NB4 (cell line): ENCODE measurements around the gene GON4L.
"Not testable (repeated sequence)": the region's sequence is repeated elsewhere in the genome, so short reads cannot be mapped to it uniquely, and the experiment has no call there.

Source experiments
- DNase-seq: peaks from one replicate; pipeline ENCODE4 v3.0.0; 2010; ENCODE audit warnings: low read depth
- H3K4me3 ChIP-seq: one replicate; pipeline ENCODE4 v1.5.1; 2011; ENCODE audit warnings: mild to moderate bottlenecking, low read depth, low read length, moderate library complexity
- MYC ChIP-seq: IDR thresholded peaks from 2 replicates; pipeline ENCODE4 v1.6.1; 2011; ENCODE audit warnings: low read depth, low read length
- POLR2A ChIP-seq: IDR thresholded peaks from 2 replicates; pipeline ENCODE4 v1.6.1; 2011; ENCODE audit warnings: mild to moderate bottlenecking; ENCODE audit not compliant: insufficient read length; ENCODE audit errors: extremely low read depth
- TF ChIP-seq, protein P1 (sequence below): IDR thresholded peaks from 2 replicates; pipeline ENCODE4 v1.6.1; 2011; ENCODE audit warnings: low read depth, low read length
- TF ChIP-seq, protein P2 (sequence below): IDR thresholded peaks from one replicate; pipeline ENCODE4 v1.5.1; 2012; ENCODE audit warnings: low read depth, low read length

The GON4L gene

DNA sequence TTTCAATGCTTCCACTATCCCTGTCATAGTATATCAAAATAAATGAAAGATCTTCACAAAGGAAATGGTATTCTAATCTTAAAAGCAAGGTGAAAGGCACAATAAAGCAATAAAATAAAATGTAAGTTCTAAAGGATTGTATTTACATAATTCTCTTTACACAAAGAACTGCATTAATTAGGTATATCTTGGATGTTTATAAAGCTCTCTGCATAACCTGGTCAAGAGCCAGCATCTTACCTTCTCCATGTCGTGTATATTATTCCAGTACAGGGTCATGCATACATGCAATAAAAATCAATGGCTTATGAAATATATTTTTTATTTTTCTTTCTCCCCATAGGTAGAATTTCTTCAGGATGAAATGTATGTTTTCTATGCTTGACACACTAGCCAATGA is 63.8 kb downstream of the GON4L start:
- TF ChIP-seq, protein P1, sequence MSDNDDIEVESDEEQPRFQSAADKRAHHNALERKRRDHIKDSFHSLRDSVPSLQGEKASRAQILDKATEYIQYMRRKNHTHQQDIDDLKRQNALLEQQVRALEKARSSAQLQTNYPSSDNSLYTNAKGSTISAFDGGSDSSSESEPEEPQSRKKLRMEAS, result no peak
- TF ChIP-seq MYC (no peak), POLR2A (no peak)
- TF ChIP-seq, protein P2, sequence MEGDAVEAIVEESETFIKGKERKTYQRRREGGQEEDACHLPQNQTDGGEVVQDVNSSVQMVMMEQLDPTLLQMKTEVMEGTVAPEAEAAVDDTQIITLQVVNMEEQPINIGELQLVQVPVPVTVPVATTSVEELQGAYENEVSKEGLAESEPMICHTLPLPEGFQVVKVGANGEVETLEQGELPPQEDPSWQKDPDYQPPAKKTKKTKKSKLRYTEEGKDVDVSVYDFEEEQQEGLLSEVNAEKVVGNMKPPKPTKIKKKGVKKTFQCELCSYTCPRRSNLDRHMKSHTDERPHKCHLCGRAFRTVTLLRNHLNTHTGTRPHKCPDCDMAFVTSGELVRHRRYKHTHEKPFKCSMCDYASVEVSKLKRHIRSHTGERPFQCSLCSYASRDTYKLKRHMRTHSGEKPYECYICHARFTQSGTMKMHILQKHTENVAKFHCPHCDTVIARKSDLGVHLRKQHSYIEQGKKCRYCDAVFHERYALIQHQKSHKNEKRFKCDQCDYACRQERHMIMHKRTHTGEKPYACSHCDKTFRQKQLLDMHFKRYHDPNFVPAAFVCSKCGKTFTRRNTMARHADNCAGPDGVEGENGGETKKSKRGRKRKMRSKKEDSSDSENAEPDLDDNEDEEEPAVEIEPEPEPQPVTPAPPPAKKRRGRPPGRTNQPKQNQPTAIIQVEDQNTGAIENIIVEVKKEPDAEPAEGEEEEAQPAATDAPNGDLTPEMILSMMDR, result no peak
- DNase-seq, result no peak

DNA sequence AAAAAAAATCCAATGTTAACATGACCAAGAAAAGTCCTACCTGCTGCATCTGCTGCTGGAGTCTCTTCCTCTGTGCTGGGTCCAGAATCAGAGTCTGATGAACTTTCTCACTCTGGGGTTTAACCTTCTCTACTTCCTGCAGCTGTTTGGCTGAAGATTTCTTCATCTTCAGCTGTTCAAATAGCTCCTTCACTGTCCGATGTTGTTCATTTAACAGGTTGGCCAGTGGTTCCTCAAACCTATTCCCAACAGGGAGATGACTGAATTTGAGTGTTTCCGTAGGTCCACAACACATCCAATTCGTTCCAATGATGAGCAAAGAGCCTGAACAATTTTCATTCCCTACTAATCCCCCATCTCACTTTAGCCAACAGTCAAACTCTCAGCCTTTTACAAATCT is 79.4 kb downstream of the GON4L start:
- TF ChIP-seq POLR2A (no peak), MYC (no peak)
- TF ChIP-seq, protein P2, result no peak
- TF ChIP-seq, protein P1, result no peak
- H3K4me3 ChIP-seq, result no peak overlapping the region
- peak; percentile 15 for DNase-seq

More for the DNA sequence above, 63.8 kb downstream of the GON4L start:
- no peak overlapping the region for H3K4me3 ChIP-seq

DNA sequence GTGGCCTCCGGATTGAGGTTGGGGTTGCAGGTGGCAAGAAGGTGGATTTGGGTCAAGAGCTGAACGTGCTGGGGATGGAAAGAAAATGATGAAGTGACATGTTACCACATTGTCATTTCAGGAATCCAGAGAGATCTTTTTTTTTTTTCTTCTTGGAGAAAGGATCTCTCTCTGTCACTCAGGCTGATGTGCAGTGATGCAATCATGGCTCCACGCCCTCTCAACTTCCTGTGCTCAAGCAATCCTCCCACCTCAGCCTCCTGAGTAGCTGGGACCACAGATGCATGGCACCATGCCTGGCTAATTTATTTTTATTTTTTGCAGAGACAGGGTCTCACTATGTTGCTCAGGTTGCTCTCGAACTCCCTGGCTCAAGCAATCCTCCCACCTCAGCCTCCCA is 80.6 kb downstream of the GON4L start:
- peak; percentile 72 for DNase-seq
- H3K4me3 ChIP-seq, result no peak overlapping the region
- TF ChIP-seq, protein P1, result no peak
- TF ChIP-seq, protein P2, result no peak
- TF ChIP-seq POLR2A (no peak), MYC (no peak)

DNA sequence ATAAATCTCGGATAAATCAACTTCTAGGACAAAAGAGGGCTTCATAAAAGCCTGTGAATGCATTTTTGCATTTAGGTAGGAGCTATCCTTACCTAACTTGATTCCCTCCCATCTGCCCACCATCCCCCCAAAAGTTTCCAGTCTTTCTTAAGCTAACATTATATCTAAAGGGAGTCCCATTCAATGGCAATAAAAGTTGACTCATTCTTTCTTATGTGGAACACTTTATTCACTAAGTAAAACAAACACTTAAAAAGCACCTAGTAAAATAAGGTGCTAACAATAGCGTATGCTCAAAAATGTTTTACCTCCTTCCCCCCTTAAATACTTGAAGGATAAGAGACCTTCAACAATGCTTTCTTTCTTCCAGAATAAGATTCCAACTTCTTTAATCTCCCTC is 83.8 kb downstream of the GON4L start:
- no peak for DNase-seq
- no peak overlapping the region for H3K4me3 ChIP-seq
- TF ChIP-seq MYC, result no peak

DNA sequence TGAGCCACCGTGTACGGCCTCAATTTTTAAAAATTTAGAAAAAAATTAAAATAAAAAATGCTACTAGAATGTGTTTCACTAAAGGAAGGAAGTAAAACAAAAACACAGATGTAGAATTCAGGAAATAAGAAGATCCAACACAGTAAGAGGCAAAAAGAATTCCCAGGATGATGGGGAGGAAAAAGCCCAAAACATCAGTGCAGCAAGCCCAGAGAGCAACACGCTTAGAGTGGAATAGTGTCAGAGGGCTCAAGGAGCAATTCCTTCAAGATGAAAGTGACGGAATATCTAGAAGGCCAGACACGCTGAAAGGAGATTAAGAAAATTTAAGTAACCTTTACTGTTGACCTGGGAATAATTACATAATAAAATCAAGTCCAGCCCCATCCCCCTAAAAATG is 87.8 kb downstream of the GON4L start:
- H3K4me3 ChIP-seq, result no peak overlapping the region
- DNase-seq, result no peak
- TF ChIP-seq, protein P2, result no peak
- no peak for TF ChIP-seq POLR2A

DNA sequence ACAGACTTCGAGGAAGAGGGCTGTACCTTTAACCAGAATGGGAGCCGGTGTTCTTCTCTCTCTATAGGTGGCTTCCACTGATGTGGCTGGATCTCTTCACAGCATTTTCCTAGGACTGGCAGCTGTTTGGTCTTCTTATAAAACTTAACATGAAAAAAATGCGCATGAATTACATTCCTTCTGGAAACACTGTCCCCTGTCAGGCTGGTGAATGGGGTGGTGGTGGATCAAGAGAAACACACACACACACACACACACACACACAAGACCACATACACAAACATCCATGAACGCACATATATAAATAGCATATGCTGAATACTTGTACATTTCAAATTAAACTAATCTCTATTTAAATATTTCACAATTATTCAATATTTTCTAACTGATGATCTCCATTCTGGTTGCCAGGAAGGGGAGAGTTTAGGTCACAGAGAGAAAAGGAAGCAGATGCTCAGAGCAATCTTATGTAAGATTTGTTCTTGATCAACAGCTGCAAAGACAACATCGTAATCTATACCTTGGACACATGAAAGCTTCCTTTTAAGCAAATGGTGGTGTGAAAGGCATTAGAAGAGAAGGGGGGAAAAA is 89.5 kb downstream of the GON4L start:
- not testable (repeated sequence) for H3K4me3 ChIP-seq, DNase-seq

DNA sequence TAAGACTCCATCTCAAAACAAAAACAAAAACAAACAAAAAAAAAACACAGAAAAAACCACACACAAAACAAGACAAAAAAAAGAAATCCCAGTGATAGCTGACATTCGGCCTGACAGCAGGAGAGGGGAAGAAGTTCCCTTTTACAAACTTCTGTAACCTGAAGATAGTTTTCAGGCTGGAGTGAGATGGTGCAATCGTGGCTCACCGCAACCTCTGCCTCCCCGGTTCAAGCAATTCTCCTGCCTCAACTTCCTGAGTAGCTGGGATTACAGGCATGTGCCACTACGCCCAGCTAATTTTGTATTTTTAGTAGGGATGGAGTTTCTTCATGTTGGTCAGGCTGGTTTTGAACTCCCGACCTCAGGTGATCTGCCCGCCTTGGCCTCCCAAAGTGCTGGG is 93.0 kb downstream of the GON4L start:
- DNase-seq, result peak; percentile 87
- H3K4me3 ChIP-seq, result not testable (repeated sequence)

DNA sequence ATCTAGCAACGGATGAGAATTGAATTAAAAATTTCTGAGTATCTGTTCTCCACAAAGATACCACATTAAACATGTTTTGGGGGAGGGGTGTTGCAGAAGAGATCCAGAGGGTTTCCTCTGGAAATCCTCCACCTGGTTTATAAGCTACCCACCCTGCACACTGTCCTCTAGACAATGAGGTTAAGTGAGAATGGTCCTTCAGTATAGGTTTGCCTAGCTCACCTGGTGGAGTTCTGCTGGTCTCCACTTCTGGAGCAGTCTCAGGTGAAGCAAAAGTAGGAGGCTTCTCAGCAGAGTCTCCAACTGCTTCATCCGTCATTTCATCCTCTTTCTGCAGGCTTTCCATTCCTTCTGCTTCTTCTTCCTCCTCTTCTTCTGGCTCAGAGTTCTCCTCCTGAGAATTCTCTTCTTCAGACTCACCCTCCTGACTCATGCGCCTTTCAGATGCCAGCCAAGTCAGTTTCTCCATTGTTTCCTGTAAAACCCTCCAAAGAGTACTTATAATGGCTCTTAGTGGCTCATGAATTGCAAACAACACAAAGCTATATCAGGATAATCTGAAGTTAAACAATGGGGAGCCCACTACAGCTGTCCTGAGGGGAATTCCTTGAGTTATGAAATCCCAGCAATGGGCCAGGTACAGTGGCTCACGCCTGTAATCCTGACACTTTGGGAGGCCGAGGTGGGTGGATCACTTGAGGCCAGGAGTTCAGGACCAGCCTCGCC is 93.8 kb downstream of the GON4L start:
- peak; percentile 52 for DNase-seq
- H3K4me3 ChIP-seq, result not testable (repeated sequence)
